Breast epithelium (tissue), 3 donors: Measurements from ENCODE around the gene ATF2.

Experiments used
- CTCF ChIP-seq, 3 donors: fragments of 450-650 bp; IDR thresholded peaks; one replicate each; pipeline ENCODE4 v1.5.1; 2016 to 2017; ENCODE audit warnings: antibody characterized with exemption in 3 of 3, mild to moderate bottlenecking in 3 of 3, moderate library complexity in 3 of 3
- POLR2A ChIP-seq: fragments of 450-650 bp; IDR thresholded peaks from one replicate; pipeline ENCODE4 v1.6.1; 2016; ENCODE audit warnings: antibody characterized with exemption, mild to moderate bottlenecking, moderate library complexity

GRCh38 chr2:175176624-175177023 lies 8.6 kb upstream of the ATF2 start:
- TF ChIP-seq CTCF (IDR thresholded peaks at IDR 0.05) = no peak
- TF ChIP-seq POLR2A = no peak
